HG02973 (cell line): ENCODE data around the gene FANCD2.
"Not testable (repeated sequence)": the region's sequence is repeated elsewhere in the genome, so short reads cannot be mapped to it uniquely, and the experiment has no call there.

Experiments used
- ATAC-seq: cut with Tn5 transposase; IDR thresholded peaks from one replicate; pipeline ENCODE4 v1.9.1; 2021; ENCODE audit warnings: moderate library complexity; ENCODE audit not compliant: unreplicated experiment

FANCD2 gene

DNA sequence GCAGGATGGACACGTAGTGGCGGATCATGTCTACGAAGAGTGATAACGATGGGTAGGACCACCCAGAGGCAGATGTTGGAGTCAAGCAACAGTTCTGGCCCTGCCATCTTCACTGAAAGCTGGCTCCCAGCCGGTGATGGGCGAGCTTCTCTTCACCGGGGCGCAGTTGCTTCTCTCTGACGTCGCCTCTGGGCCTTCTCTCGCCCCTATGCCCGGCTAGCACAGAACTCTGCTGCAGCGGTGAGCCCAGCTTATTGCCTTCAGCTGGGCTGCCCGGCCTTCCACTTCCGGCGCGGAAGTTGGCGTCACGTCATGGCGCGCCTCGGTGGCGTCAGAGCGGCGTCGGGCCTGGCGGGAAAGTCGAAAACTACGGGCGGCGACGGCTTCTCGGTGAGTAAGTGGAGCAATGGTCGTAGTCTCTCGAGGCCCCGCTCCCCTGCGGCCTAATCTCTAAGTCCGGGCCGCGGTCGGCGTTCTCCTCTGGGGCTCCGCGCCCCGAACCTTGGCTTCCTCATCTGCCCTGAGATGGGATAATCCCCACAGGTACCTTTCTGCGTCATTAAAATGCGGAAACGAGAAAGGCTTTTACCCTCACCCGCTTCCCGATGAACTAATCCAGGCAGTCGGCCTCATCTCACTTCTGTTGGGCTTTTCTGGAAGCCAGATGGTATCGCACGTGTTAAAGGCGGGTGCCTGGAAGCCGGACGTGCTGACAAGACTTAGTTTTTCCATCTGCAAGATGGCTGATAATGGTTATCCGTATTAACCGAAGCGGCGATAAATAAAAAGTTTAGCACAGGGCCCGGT is at the start of gene FANCD2:
FANCD2 (plus strand) TSS at position 354 of the 807 bp plus-strand sequence. CDS start 2,221 bp downstream, outside the sequence.
- peak; percentile 83 for ATAC-seq

GRCh38 chr3:9976721-9977709 is 49.2 kb upstream of the FANCD2 start:
- no peak for ATAC-seq

DNA sequence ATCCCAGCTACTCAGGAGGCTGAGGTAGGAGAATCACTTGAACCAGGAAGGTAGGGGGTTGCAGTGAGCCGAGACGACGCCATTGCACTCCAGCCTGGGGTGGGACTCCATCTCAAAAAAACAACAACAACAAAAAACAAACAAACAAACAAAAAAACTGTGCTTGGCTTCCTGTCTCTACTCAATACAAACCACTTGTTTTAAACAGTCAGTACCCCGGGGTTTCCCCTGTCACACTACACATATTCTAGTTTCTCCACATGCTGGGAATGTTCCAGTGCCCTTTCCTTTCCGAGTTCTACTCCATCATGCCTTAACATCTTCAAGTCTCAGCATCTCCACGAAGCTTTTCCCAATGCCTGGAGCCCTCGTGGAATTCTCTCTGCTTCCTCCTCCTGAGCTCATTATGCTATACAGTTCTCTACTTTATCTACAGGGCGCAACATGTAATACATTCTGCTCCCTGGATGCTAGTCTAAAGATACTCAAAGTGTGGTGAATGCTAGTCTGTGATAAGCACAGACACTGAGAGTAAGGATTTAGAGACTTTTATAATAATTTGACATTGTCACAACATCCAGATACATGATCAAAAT is 47.4 kb upstream of the FANCD2 start:
- no peak for ATAC-seq

GRCh38 chr3:9980251-9980650 is 46.0 kb upstream of the FANCD2 start:
- ATAC-seq: no peak

DNA sequence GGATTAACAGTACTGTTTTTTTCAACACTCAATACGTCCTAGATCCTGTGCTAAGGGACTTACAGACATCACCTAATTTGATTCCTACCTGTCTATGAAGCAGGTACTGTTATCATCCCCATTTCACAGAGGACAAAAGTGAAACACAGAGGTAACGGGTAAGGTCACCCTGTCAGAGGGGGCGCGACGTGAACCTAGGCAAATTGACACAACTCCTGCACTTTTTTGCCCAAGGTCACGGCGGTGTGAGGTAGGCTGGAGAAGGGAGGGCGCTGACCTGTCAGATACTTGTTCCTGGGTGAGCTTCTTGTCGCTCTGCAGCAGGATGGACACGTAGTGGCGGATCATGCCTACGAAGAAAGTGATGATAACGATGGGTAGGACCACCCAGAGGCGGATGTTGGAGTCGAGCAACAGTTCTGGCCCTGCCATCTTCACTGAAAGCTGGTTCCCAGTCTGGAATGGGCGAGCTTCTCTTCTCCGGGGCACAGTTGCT is 40.0 kb upstream of the FANCD2 start:
- ATAC-seq: peak; percentile 20

- ATAC-seq: no peak
These were observed 32.0 kb upstream of the FANCD2 start for GRCh38 chr3:9994086-9994844.

DNA sequence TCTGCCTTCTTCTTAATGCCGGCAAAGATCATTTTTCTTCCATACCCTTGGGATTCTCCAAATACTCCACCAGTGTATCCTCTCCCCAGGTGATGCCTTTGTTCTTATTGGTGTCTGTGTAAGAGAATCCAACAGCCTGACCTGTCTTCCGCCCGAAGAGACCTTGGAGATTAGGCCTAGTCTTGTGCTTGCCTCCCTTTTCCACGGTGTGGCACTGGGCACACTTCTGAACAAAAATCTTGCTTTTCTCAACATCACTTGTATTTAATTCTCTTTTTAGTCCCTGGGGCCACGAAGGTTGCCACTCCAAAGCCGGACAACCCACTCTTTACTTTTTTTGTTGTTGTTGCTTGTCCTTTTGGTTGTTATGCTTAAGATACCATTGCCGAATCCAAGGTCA is 25.6 kb upstream of the FANCD2 start:
- no peak for ATAC-seq

DNA sequence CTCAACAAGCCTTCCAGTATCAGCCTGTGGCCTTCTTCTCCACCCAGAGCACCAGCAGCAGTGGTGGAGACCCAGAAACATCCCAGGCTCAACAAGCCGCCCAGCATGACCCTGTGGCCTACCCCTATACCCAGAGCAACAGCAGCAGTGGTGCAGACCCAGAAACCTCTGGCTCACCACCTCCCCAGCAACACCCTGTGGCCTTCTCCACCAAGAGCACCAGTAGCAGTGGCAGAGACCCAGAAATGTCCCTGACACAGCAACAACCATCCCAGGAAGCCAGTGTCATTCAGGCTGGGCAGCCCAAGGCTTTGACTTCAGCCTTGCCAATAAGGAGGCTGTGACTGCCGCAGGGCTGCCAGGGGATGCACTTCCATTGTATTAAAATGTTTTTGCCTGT is 23.3 kb upstream of the FANCD2 start:
- no peak for ATAC-seq

DNA sequence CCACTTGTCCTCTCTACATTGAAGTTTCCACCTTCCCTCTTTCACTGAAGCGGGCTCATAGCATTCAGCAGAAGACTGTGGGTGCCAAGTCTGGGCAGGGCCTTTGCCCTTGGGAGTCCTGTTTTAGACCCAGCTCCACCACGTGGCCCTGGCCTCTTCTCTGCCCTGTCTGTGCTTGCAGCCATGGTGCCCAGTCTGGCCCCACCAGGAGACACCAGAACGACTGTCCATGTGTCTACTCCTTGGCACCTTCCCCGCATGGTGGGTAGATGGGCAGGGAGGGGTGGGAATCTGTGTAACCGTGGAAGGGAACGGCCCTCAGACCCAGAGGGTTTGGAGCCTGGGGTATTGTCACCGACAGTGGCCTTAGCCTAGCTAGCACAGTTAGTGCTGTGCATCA is 21.7 kb upstream of the FANCD2 start:
- no peak for ATAC-seq

DNA sequence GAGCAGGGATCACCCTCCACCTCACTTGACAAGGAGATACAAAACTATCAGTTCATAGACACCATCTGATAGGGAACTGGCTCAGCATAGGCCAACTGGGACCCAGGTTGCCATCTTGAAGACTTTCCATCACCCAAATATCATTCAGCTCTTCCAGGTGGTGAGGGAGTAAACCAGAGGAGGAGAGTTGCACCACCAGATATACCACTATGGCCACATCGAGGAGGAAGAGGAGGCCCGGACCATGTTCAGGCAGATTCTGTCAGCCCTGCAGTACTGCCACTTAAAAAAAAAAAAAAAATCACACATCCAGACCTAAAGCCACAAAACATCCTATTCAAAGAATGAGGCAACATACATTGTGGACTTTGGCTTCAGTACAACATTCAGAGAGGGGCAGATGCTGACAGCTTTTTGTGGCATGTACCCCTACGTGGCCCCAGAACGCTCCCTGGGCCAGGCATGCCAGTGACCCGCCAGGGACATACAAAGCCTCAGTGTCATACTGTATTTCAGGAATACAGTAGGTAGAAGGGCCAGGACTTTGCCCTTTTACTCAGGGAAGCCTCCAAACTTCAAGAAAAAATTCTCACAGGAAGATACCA is 21.2 kb upstream of the FANCD2 start:
- ATAC-seq: no peak

DNA sequence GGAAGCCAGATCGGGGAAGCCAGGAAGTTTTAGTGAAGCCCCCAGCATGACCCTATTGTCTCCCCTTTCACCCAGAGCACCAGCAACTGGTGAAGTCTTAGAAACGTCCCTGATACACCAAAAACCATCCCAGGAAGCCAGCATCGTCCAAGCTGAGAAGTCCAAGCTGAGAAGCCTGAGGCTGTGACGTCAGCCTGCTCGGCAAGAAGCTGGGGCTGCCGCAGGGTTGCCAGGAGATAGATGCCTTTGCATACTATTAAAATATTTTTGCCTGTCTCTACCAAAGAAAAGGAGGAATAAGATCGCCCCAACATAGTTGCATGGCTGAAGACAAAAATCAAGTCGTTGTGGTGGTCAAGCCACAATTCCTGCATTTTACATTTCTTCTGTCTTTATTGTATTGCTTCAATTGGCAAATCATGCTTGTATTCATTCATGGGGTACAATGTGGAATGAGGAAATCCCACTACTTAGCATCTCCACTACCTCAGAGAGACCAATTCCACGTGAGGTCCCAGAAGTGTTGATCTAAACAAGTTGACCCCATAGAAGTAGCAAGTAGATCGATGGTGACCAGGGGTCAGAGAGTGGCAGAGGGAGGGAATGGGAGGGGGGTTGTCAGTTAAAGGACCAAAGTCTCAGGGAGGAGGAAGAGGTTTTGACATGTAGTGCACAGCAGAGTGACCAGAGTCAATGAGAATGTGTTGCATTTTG is 20.0 kb upstream of the FANCD2 start:
- no peak for ATAC-seq

GRCh38 chr3:10006762-10007090 is 19.5 kb upstream of the FANCD2 start:
- ATAC-seq: no peak

GRCh38 chr3:10007126-10007782 is 19.0 kb upstream of the FANCD2 start:
- no peak for ATAC-seq

- not testable (repeated sequence) for ATAC-seq
These were observed 18.0 kb upstream of the FANCD2 start for GRCh38 chr3:10008216-10008587.

GRCh38 chr3:10008588-10009344 is 17.5 kb upstream of the FANCD2 start:
- ATAC-seq: peak; percentile 69

DNA sequence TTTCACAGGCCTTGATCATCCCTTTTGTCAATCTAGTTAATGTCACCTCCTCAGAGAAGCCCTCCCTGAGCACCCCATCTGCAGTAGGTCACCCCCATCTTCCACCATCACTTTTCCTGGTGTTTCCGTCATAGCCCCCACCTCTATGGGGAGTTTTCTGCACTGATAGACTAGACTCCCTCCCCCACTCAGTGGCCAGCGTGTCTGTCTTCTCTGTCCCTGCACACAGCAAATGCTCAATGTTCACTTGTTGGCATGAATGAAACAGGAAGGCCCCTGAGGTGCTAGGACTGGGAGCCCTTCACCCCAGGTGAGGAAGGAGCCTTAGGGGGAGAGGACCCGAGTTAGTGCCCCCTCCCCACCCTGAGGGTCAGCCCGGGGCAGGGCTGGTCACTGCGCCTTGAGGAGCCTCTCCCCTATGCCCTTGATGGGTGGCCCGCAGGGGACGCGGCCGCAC is 15.8 kb upstream of the FANCD2 start:
- no peak for ATAC-seq

- peak; percentile 83 for ATAC-seq
These were observed 15.3 kb upstream of the FANCD2 start for GRCh38 chr3:10010878-10011465.

- ATAC-seq: no peak
These were observed 14.6 kb upstream of the FANCD2 start for GRCh38 chr3:10011631-10012030.
